Muscle layer of duodenum (tissue), 2 donors: Measurements from ENCODE around the gene FBXO24.

Experiments
- H3K27ac ChIP-seq: one replicate; pipeline ENCODE4 v1.7.0; 2013; ENCODE audit warnings: mild to moderate bottlenecking, low read length
- H3K27me3 ChIP-seq: one replicate; pipeline ENCODE4 v1.7.0; 2013; ENCODE audit warnings: low read depth, mild to moderate bottlenecking, control low read depth, low read length
- H3K36me3 ChIP-seq, 2 donors: one replicate each; pipeline ENCODE4 v1.7.0; 2013; ENCODE audit warnings: low read length in 2 of 2, control low read depth in 1 of 2, mild to moderate bottlenecking in 1 of 2; ENCODE audit not compliant: insufficient read depth in 2 of 2, control insufficient read depth in 1 of 2
- H3K4me1 ChIP-seq, 2 donors: one replicate each; pipeline ENCODE4 v1.7.0; 2013; ENCODE audit warnings: low read length in 2 of 2, mild to moderate bottlenecking in 2 of 2, control low read depth in 1 of 2, moderate library complexity in 1 of 2; ENCODE audit not compliant: insufficient read depth in 2 of 2, control insufficient read depth in 1 of 2
- H3K4me3 ChIP-seq, 2 donors: one replicate each; pipeline ENCODE4 v1.7.0; 2013; ENCODE audit warnings: low read length in 2 of 2, low read depth in 1 of 2, mild to moderate bottlenecking in 1 of 2
- H3K9me3 ChIP-seq, 2 donors: one replicate each; pipeline ENCODE4 v1.7.0; 2013; ENCODE audit warnings: low read length in 2 of 2, control low read depth in 1 of 2, mild to moderate bottlenecking in 1 of 2; ENCODE audit not compliant: control insufficient read depth in 1 of 2
- donor health status: healthy.

The FBXO24 gene

DNA sequence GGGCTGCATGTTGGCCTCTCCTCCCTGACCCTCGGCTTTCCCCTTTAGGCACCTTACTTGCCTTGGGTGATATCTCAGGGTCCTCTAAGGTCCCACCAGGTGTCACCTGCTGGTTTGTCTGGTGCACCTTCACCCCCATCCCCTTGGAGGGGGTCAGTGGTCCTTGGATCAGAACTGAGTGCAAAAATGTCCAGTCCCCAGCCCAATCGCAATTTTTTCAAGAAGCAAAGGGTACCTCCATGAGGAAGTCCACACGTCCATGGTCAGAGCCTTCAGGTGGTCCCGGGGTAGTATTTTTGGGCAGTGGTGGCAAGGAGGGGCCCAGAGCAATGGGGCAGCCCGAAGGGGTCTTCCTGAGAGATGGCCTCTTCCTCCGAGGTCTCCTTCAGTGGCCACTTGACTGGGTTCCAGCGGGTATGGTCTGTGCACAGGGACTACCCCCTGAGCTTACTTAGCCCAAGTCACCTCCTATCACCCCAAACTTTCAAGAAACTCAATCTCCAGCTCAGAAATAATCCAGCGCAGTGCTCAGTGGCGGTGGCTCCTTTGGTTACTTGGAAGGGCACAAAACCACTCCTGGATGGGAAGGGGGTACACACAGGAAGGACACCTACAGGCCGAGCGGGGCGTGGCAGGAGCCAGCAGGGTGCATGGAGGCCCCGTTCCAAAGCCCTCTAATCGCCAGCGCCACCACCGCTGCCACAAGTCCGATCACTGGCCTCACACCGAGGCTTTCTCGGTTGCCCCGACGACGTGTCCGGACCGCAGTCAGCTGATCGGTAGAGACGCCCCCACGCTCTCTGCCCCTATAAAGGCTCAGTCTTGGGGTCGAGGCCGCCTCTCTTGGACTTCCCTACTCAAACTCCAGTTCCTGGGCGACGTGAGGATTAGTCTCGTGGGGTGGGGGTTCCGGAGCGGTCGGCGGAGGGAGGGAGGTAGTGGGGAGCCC, 17.0 kb upstream of the FBXO24 start:
- Histone ChIP-seq H3K9me3 (no peaks in the 10 kb centered on the region), H3K4me3 (peak overlapping the region in 1 of 2 donors; percentile 58), H3K27me3 (no peaks in the 10 kb centered on the region), H3K27ac (no peak overlapping the region), H3K4me1 (peaks cover 0 to 21% of the 10 kb centered on the region in 2 donors), H3K36me3 (peaks cover 0 to 5% of the 10 kb centered on the region in 2 donors)

DNA sequence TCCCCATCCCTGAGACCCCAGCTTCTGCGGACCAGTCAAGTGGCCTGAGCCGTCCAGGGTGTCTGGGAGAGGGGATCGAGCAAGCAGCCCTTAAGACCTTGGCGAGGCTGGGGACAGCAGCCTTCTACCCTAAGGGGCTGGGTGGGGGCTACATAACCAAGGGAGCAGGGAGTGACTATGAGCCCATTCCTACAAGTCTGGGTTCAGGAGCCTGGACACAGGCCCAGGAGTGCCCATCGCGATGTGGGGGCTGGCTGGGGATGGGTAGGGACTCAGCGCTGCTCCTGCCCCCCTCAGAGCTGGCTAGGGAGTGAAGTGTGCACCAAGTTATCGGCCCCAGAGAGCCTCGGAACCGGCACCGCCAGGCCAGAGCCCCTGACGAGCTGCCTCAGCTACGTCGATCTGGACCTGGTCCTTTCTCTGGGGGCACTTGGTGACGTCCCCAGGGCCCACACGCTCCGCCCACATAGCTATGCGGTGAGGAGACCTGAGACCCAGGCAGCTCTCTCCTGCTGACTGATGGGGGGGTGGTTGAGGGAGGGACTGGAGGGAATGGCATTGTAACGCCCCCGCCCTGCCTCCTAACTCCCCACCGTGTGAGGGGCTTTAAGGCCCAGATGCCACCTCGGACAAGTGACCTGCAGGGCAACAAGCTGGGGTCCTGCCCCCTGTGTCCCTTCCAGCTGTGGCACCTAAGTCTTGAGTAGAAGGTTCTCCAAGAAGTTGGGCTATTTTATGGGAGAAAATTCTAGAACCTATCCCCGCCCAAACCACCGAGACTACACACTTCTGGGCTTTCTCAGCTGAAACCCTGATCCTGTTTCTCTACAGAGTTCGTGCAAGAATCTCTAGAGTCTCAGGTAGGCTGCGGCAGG, 14.9 kb upstream of the FBXO24 start:
- Histone ChIP-seq H3K9me3 (no peaks in the 10 kb centered on the region), H3K4me3 (no peak overlapping the region), H3K27me3 (no peaks in the 10 kb centered on the region), H3K4me1 (peaks cover 0 to 21% of the 10 kb centered on the region in 2 donors), H3K27ac (no peak overlapping the region), H3K36me3 (peaks cover 0 to 25% of the 10 kb centered on the region in 2 donors)

DNA sequence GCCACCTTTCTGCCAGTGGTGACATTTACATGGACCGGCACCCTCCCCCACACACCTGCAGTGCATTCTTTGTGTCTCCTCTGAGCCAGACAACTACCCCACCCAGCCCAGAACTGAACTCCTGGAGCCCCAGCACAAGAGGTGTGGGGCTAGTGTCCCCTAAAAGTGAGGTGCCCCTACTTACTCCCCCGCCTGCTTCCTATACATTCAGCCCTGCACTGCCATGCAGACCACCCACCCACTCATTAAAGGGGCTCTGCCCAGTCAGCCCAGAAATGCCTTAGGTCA, 14.4 kb upstream of the FBXO24 start:
- Histone ChIP-seq H3K36me3 (peaks cover 4 to 31% of the 10 kb centered on the region in 2 donors), H3K4me3 (no peak overlapping the region), H3K27me3 (no peaks in the 10 kb centered on the region), H3K9me3 (no peaks in the 10 kb centered on the region), H3K4me1 (peaks cover 0 to 21% of the 10 kb centered on the region in 2 donors), H3K27ac (no peak overlapping the region)

DNA sequence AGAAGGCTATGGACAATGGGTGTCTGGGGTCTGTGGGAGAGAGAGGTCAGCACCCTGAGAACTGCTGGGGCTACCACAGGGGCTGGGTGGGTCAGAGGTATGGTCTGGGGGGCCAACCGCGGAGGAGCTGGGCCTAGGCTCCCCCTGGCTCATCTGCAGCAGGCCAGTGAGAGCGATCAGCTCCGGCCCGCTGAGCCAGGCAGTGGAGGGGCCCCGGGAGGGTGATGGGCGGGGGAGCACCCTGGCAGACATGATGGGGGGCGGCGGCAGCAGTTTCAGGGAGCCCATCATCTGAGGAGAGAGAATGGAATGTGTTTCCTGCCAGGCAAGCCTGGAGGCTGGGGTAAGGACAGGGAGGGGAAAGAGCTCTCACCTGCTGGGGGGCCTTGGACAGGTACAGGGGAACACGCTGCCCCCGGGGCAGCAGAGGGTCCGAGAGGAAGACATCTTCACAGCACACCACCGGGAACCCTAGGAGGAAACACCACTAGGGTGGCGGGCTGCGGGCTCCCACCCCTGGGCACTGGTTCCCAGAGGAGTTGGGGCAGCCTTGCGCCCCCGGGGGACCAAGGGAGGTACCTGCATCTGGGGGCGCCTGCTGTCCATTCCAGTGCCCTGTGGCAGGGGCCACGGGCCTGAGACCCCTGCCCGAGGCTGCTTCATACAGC, 13.7 kb upstream of the FBXO24 start:
- H3K27me3 ChIP-seq: no peaks in the 10 kb centered on the region
- no peak overlapping the region for H3K4me3 ChIP-seq
- no peak overlapping the region for H3K27ac ChIP-seq
- peaks cover 0 to 21% of the 10 kb centered on the region in 2 donors for H3K4me1 ChIP-seq
- peaks cover 4 to 37% of the 10 kb centered on the region in 2 donors for H3K36me3 ChIP-seq
- H3K9me3 ChIP-seq: no peaks in the 10 kb centered on the region

DNA sequence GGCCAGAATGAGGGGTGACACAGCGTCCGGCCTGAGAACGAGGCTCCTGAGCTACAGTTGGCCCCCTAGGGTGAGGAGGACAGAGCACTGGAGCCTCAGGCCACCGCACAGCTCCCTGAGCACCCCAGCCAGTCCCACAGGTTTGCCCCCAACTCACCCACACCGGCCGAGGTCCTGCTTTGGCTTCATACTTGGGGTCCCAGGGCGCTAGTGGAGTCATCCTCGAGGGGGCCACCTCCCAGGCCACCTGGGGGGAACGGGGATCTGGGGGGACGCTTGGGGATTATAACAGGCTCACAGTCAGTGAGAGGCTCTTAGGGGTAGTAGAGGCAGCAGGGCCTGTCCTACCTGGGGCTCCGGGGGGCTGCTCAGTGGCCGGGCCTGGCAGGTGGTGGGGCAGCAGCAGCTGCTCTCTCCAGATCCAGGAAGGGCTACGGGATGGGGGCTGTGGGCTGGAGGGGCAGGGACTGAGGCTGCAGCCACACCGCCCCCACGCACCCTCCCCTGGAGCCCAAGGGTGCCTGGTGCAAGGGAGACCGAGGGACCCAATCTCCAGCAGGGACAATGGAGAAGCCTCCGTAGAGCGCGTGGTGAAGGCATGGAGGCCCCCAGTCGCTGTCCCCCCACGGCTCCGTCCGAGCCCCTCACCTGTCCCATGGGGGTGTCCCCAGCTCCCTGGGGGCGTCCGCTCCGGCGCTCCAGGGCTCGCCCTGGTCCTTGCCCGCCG, 13.0 kb upstream of the FBXO24 start:
- Histone ChIP-seq H3K27me3 (no peaks in the 10 kb centered on the region), H3K27ac (no peak overlapping the region), H3K9me3 (no peaks in the 10 kb centered on the region), H3K36me3 (peaks cover 10 to 44% of the 10 kb centered on the region in 2 donors), H3K4me1 (peaks cover 0 to 21% of the 10 kb centered on the region in 2 donors), H3K4me3 (no peak overlapping the region)

DNA sequence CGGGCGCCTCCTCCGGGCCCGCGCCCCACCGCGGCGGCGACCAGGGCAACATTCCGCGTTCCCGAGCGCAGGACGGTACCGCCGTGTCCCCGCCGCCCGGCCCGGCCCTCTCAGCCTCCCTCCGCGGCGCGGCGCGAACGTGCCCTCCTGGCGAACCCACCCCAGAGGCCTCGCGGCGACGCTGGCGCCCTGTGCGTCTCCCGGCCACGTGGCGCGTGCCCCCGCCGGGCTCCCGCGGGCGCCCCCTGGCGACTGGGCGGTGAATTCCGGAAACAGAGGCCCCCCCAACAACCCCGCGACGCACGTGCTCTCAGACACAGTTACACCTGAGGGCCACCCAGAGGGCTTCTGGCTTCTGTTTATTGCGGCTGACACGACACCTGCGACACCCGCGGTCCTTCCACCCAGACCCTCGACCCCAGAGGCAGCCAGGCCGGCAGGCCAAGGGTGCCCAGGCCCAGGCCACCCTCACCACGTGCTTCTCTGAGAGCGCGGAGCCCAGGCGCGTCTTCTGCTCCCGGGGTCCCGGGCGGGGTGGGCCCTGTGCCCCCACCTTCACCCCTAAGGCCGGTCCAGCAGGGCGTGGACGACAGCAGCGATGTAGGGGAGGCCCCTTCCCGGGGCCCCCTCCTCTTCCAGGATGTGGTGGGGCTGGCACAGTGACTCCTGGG, 12.3 kb upstream of the FBXO24 start, which contains the start of gene SAP25:
Gene SAP25, minus strand, starts transcription at position 210 of the 671 bp plus-strand sequence. Its CDS starts 158 bp downstream, at position 52.
- Histone ChIP-seq H3K4me3 (no peak within 1 kb of the TSS), H3K27me3 (no peaks in the 10 kb centered on the region), H3K9me3 (no peaks in the 10 kb centered on the region), H3K4me1 (peaks cover 0 to 21% of the 10 kb centered on the region in 2 donors), H3K27ac (no peak within 1 kb of the TSS), H3K36me3 (peaks cover 12 to 51% of the 10 kb centered on the region in 2 donors)

DNA sequence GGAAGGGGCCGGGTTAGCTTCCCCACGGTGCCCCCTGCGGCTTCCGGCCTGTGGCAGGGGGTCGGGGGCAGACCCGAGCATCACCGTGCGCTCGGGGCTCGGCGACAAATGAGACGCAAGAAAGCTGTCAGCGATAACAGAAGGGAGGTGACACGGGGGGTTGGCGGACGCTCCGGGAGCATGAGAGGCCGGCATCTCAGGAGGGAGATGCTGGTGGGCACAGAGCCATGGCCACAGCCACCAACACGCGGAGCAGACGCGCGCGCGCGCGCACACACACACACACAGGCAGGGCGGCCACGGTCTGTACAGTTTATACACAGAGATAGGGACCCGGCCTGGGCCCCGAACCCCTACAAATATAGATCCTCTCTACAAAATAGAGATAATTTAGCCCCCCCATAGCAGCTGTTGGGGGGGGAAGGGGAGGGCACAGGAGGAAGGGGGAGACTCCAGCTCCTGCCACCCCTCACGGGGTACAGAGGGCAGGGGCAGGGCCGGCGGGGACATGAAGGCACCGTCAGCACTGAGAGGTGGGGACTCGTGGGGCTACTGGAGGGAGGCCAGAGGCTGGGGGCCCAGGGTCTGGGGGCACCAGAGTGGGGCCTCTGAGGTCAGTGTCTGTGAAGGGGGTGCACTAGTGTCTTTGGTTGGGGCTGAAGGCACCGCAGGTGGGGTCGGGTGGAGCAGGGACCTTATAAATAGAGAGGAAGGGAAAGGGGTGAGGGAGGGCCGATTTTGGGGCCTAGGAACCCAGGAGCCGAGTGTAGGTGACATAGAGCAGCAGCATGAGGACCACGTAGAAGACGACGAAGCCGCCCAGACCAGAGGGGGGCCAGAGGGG, 11.5 kb upstream of the FBXO24 start:
- Histone ChIP-seq H3K4me1 (peaks cover 0 to 17% of the 10 kb centered on the region in 2 donors), H3K36me3 (peaks cover 16 to 59% of the 10 kb centered on the region in 2 donors), H3K4me3 (no peak overlapping the region), H3K27me3 (no peaks in the 10 kb centered on the region), H3K9me3 (no peaks in the 10 kb centered on the region), H3K27ac (no peak overlapping the region)

DNA sequence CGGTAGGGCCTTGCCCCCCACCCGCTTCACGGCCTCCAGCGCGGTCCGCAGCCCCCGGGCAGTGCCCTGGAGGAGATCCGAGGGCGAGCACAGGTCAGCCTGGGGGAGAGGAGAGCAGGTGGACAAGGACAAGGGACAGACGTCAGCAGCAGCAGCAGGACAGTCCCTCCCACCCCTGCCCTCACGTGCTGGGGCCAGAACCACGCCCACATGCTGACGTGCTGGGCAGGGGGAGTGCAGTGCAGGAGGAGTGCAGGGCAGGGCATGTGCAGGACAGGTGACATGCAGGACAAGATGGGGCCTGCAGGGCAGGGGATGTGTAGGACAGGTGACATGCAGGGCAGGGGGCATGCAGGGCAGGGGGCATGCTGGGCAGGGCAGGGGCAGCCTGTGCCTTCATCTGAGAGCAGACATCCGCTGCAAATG, 10.9 kb upstream of the FBXO24 start:
- H3K4me1 ChIP-seq: peaks cover 0 to 11% of the 10 kb centered on the region in 2 donors
- H3K27ac ChIP-seq: no peak overlapping the region
- H3K4me3 ChIP-seq: no peak overlapping the region
- H3K27me3 ChIP-seq: no peaks in the 10 kb centered on the region
- H3K36me3 ChIP-seq: peaks cover 23 to 65% of the 10 kb centered on the region in 2 donors
- no peaks in the 10 kb centered on the region for H3K9me3 ChIP-seq

DNA sequence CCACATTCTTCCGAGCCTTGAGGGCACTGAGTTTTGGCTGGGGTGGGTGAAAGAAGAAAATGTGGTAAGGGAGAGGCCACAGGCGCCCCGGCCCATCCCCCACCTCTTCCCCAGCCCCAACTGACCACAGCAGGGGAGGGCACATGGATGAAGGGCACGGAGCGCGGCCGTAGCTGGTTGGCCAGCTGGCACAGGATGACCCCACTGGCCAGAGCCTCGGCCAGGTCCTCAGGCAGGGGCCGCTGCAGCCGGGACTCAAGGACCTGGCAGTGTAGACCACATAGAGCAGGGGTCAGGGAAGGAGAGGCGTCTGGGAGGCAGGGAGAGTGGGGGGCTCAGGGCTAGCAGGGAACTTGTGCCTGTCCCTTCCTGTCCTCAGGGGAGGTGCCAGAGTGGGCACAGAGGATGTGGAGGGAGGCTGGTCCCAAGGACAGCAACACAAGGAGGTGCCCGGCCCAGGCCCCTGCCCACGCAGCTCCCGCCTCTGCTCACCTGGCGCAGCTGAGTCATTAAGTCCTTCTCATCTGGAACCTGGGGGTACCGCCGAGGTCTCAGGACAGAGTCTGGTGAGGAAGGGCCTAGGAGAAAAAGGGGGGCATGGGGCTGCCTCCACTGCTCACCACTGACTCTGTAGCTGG, 10.3 kb upstream of the FBXO24 start:
- Histone ChIP-seq H3K36me3 (peaks cover 29 to 68% of the 10 kb centered on the region in 2 donors), H3K27ac (no peak overlapping the region), H3K27me3 (no peaks in the 10 kb centered on the region), H3K4me3 (no peak overlapping the region), H3K4me1 (peaks cover 0 to 4% of the 10 kb centered on the region in 2 donors), H3K9me3 (no peaks in the 10 kb centered on the region)
